Measurements from ENCODE around the gene DNASE1.
A peak's percentile ranks its signal among the peaks of the same experiment; 100 is the strongest.

DNA sequence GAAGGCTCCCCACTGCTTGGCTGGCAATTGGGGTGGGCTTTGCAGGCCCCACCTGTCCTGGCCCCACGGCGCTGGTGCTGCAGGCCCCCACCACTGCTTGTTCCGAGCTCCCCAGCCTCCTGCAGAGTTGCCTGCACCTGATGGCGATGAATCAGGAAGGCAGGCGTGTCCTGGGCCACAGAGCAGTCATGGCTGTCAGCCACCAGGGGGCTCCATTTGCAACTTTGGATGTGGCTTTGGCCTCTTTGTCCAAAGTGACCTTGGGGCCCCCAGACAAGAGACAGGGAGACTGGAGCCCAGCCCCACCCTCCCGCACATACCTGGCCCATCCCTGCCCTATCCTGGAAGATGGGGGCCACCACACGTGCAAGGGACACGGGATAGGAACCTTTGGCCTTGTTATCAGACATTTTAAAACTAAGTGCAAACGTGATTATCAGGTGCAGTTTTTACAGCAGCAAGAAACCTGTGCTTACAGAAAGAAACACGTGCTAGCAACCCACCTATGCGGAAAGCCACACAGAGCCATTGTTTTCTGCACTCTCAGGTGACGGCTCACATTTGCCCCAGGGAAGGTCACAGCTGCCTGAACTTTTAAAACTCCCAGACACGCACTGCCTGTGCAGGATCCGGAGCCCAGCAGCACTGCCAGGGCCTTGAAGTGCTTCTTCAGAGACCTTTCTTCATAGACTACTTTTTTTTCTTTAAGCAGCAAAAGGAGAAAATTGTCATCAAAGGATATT, at the start of gene DNASE1:
- TF ChIP-seq, protein P1, sequence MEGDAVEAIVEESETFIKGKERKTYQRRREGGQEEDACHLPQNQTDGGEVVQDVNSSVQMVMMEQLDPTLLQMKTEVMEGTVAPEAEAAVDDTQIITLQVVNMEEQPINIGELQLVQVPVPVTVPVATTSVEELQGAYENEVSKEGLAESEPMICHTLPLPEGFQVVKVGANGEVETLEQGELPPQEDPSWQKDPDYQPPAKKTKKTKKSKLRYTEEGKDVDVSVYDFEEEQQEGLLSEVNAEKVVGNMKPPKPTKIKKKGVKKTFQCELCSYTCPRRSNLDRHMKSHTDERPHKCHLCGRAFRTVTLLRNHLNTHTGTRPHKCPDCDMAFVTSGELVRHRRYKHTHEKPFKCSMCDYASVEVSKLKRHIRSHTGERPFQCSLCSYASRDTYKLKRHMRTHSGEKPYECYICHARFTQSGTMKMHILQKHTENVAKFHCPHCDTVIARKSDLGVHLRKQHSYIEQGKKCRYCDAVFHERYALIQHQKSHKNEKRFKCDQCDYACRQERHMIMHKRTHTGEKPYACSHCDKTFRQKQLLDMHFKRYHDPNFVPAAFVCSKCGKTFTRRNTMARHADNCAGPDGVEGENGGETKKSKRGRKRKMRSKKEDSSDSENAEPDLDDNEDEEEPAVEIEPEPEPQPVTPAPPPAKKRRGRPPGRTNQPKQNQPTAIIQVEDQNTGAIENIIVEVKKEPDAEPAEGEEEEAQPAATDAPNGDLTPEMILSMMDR (conservative IDR thresholded peaks at IDR 0.05 in 1 of 2, IDR thresholded peaks at IDR 0.05 in 1 of 2; ENCODE audit: extremely low read depth in 1 of 2, insufficient read depth in 1 of 2, low read depth in 1 of 2, low read length in 2 of 2) = peak; percentile 74 to 76
- TF ChIP-seq EZH2 (IDR thresholded peaks at IDR 0.05; ENCODE audit: borderline replicate concordance, low read length) = no peak
